Mesendoderm (in vitro differentiated cells): ENCODE results near the gene PARD3.

Experiments
- DNase-seq: peaks from one replicate; pipeline ENCODE4 v3.0.0; 2013
- H2AK5ac ChIP-seq: 2 replicates; pipeline ENCODE4 v1.6.1; 2013; ENCODE audit warnings: low read length, inconsistent platforms
- H2BK120ac ChIP-seq: 2 replicates; pipeline ENCODE4 v1.6.1; 2013; ENCODE audit warnings: low read depth, mild to moderate bottlenecking, low read length, moderate library complexity, mixed read lengths
- H2BK15ac ChIP-seq: replicated peaks from 2 replicates; pipeline ENCODE4 v1.6.1; 2013; ENCODE audit warnings: low read depth, mild to moderate bottlenecking, moderate library complexity
- H2BK5ac ChIP-seq: 2 replicates; pipeline ENCODE4 v1.6.1; 2013; ENCODE audit warnings: low read length, inconsistent platforms
- H3K18ac ChIP-seq: 2 replicates; pipeline ENCODE4 v1.6.1; 2013; ENCODE audit warnings: mild to moderate bottlenecking, low read length, mixed read lengths
- H3K23ac ChIP-seq: one replicate; pipeline ENCODE4 v1.6.1; 2013; ENCODE audit warnings: low read length
- H3K27ac ChIP-seq: 2 replicates; pipeline ENCODE4 v1.5.1; 2013; ENCODE audit warnings: low read depth, mild to moderate bottlenecking, inconsistent platforms, low read length, moderate library complexity
- H3K27me3 ChIP-seq: 2 replicates; pipeline ENCODE4 v1.6.1; 2013; ENCODE audit warnings: low read length, control low read depth, mild to moderate bottlenecking, inconsistent platforms; ENCODE audit not compliant: insufficient read depth, poor library complexity
- H3K36me3 ChIP-seq: 2 replicates; pipeline ENCODE4 v1.6.1; 2013; ENCODE audit warnings: low read length, inconsistent platforms; ENCODE audit not compliant: control insufficient read depth, insufficient read depth
- H3K4ac ChIP-seq: one replicate; pipeline ENCODE4 v1.6.1; 2013; ENCODE audit warnings: low read depth, mild to moderate bottlenecking, low read length, moderate library complexity
- H3K4me1 ChIP-seq: 2 replicates; pipeline ENCODE4 v1.6.1; 2013; ENCODE audit warnings: low read depth, low read length, inconsistent platforms; ENCODE audit not compliant: control insufficient read depth
- H3K4me2 ChIP-seq: 2 replicates; pipeline ENCODE4 v1.6.1; 2013; ENCODE audit warnings: low read length
- H3K4me3 ChIP-seq: 2 replicates; pipeline ENCODE4 v1.5.1; 2013; ENCODE audit warnings: mild to moderate bottlenecking, low read length
- H3K56ac ChIP-seq: one replicate; pipeline ENCODE4 v1.6.1; 2013; ENCODE audit warnings: low read length
- H3K79me1 ChIP-seq: 2 replicates; pipeline ENCODE4 v1.6.1; 2013; ENCODE audit warnings: low read length, inconsistent platforms
- H3K79me2 ChIP-seq: 2 replicates; pipeline ENCODE4 v1.6.1; 2013; ENCODE audit warnings: mild to moderate bottlenecking, low read length; ENCODE audit not compliant: control insufficient read depth, insufficient read depth
- H3K9ac ChIP-seq: 2 replicates; pipeline ENCODE4 v1.6.1; 2013; ENCODE audit warnings: low read length, inconsistent platforms
- H4K5ac ChIP-seq: one replicate; pipeline ENCODE4 v1.6.1; 2013; ENCODE audit warnings: low read length
- H4K8ac ChIP-seq: one replicate; pipeline ENCODE4 v1.6.1; 2013; ENCODE audit warnings: low read depth, mild to moderate bottlenecking, control low read depth, low read length, moderate library complexity
- WGBS: extraction: QIAGEN DNeasy Blood & Tissue Kit; methylation state at CpG from one replicate; pipeline ENCODE4 v1.1.7; 2013; ENCODE audit warnings: low lambda C conversion rate, missing lambda C conversion rate; ENCODE audit not compliant: insufficient coverage; ENCODE audit errors: extremely low coverage; 5-methylcytosine and 5-hydroxymethylcytosine counted together

PARD3 gene

DNA sequence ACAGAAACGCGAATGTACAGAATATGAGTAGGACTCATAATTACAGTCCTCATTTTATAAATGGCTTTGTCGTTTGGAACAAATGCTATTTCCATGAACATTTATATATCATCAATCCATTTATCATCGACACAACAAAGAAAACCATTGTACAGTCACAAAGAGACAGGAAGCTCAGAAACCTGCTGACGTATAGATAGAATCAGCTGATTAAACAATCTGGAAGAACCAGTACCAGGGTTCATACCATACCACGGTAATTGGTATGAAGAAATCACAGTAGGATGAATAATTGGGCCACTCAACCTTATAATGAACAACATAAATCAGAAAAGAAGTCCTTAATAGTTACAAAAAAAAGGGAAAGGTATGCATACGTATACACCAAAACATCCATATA lies 295.0 kb downstream of the PARD3 start:
- WGBS = no CpG with 5 or more reads among the region's 7 CpGs
- Histone ChIP-seq H2BK120ac (no peak overlapping the region), H2BK5ac (no peak overlapping the region), H3K4me3 (no peak overlapping the region), H3K23ac (no peak overlapping the region), H3K18ac (no peak overlapping the region), H3K79me2 (peaks cover 10% of the 10 kb centered on the region), H3K36me3 (no peaks in the 10 kb centered on the region), H4K8ac (no peak overlapping the region), H3K79me1 (peaks cover 6% of the 10 kb centered on the region), H2AK5ac (no peak overlapping the region), H3K56ac (no peak overlapping the region), H3K9ac (no peak overlapping the region), H3K27me3 (no peaks in the 10 kb centered on the region), H2BK15ac (no peak overlapping the region), H3K4me1 (no peaks in the 10 kb centered on the region), H3K27ac (no peak overlapping the region), H3K4ac (no peak overlapping the region), H4K5ac (no peak overlapping the region), H3K4me2 (no peak overlapping the region)
- no peak for DNase-seq

DNA sequence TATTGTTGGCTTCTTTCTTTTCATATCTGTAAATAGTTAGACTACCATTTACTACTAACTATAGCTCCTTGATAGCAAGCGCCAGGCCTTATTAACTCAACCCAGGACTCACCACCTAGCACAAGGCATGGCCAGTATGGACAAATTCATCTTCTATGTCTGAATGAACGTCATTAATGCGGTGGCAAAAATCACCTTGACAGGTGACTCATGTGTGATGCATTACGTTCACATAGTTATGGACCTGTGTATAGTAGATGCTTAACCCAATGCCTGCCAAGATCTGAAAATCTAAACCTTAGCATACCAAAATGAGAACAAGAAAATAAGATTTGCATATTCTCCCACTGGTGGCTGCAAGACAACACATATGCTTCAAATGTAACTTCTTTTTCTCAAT lies 300.8 kb downstream of the PARD3 start:
- no peak overlapping the region for H3K23ac ChIP-seq
- no peak overlapping the region for H2AK5ac ChIP-seq
- H3K4me1 ChIP-seq = no peaks in the 10 kb centered on the region
- DNase-seq = no peak
- no peak overlapping the region for H3K4ac ChIP-seq
- no peak overlapping the region for H3K4me2 ChIP-seq
- H3K18ac ChIP-seq = no peak overlapping the region
- H4K5ac ChIP-seq = no peak overlapping the region
- H3K27ac ChIP-seq = no peak overlapping the region
- H3K79me1 ChIP-seq = peaks cover 3% of the 10 kb centered on the region
- H3K79me2 ChIP-seq = peaks cover 2% of the 10 kb centered on the region
- no peaks in the 10 kb centered on the region for H3K36me3 ChIP-seq
- H3K4me3 ChIP-seq = no peak overlapping the region
- no peak overlapping the region for H3K56ac ChIP-seq
- H3K9ac ChIP-seq = no peak overlapping the region
- H2BK5ac ChIP-seq = no peak overlapping the region
- no peak overlapping the region for H4K8ac ChIP-seq
- WGBS = no CpG with 5 or more reads among the region's 4 CpGs
- H2BK120ac ChIP-seq = no peak overlapping the region
- no peaks in the 10 kb centered on the region for H3K27me3 ChIP-seq
- H2BK15ac ChIP-seq = no peak overlapping the region

DNA sequence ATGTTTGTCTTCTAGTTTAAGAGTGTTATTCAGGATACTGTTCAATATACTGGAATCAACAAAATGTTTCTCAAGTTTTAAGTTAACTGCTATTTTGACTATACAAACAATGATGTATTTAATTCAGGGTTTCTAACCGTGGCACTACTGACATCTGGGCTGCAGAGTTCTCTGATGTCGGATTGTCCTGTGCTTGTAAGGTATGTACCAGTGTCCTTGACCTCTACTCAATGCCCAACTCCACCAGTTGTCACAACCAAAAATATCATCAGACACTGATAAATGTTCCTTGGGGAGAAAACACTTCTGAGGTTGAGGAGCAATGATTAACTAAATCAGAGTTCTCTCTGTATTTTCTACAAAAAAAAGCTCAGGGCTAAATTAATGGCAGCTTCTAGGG lies 301.5 kb downstream of the PARD3 start:
- H3K4me2 ChIP-seq = no peak overlapping the region
- H3K27ac ChIP-seq = no peak overlapping the region
- H2BK5ac ChIP-seq = no peak overlapping the region
- no peak overlapping the region for H3K4ac ChIP-seq
- no peaks in the 10 kb centered on the region for H3K36me3 ChIP-seq
- H3K4me1 ChIP-seq = peaks cover under 1% of the 10 kb centered on the region
- H2BK120ac ChIP-seq = no peak overlapping the region
- H3K56ac ChIP-seq = no peak overlapping the region
- no peak overlapping the region for H3K23ac ChIP-seq
- H2BK15ac ChIP-seq = no peak overlapping the region
- DNase-seq = no peak
- no peak overlapping the region for H2AK5ac ChIP-seq
- H3K79me1 ChIP-seq = peaks cover 5% of the 10 kb centered on the region
- H3K79me2 ChIP-seq = peaks cover 2% of the 10 kb centered on the region
- H3K27me3 ChIP-seq = no peaks in the 10 kb centered on the region
- H3K18ac ChIP-seq = no peak overlapping the region
- H4K8ac ChIP-seq = no peak overlapping the region
- H3K4me3 ChIP-seq = no peak overlapping the region
- WGBS = no CpG with 5 or more reads among the region's 2 CpGs
- no peak overlapping the region for H4K5ac ChIP-seq
- no peak overlapping the region for H3K9ac ChIP-seq

DNA sequence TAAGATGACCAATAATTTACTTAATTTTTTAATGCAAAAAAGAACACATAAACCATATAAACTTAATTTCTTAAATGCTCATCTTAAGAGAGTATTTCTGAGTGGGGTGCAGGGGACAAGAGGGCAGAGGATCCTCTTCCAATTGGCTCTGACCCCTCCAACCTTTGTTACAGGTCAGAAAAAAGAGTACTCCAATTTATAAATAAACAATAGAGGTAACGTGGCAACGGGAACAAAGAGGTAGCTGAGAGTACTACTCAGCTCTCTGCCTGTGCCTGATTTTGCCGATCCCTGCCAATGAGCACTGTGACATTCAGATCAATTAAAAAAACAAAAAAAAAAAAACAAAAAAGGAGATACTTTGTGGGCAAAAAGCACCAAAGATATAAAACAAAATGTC lies 307.9 kb downstream of the PARD3 start:
- H3K4ac ChIP-seq = no peak overlapping the region
- no peak overlapping the region for H3K9ac ChIP-seq
- no peak overlapping the region for H2BK15ac ChIP-seq
- H3K23ac ChIP-seq = no peak overlapping the region
- H3K56ac ChIP-seq = no peak overlapping the region
- H3K18ac ChIP-seq = peak overlapping the region; percentile 87
- H3K36me3 ChIP-seq = no peaks in the 10 kb centered on the region
- no peak overlapping the region for H3K4me3 ChIP-seq
- no peaks in the 10 kb centered on the region for H3K79me2 ChIP-seq
- no peak overlapping the region for H2AK5ac ChIP-seq
- H3K4me2 ChIP-seq = no peak overlapping the region
- H4K5ac ChIP-seq = peak overlapping the region; percentile 65
- DNase-seq = peak; percentile 64
- no peak overlapping the region for H4K8ac ChIP-seq
- no peaks in the 10 kb centered on the region for H3K27me3 ChIP-seq
- H3K4me1 ChIP-seq = peaks cover 11% of the 10 kb centered on the region
- H3K27ac ChIP-seq = no peak overlapping the region
- no CpG with 5 or more reads among the region's 3 CpGs for WGBS
- H3K79me1 ChIP-seq = peaks cover 6% of the 10 kb centered on the region
- peak overlapping the region; percentile 48 for H2BK5ac ChIP-seq
- no peak overlapping the region for H2BK120ac ChIP-seq

DNA sequence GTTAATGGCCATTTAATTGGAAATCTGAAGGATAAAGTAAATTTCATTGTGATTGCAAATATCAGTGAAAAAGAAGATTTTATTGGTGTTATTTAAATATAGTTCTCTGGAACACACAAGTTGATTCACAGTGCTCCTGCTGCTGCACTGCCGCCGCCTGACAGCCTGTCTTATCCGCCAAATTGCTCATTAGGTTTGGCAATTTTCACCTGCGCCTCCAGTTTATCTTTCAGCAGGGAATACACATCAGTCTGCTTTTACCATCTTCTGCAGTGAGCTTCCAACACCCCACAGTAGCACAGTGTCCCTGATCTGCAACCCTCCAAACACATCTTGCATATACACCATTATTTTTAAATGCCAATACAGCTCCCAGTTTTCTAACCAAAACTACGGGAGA lies 308.3 kb downstream of the PARD3 start:
- Histone ChIP-seq H3K18ac (no peak overlapping the region), H3K9ac (no peak overlapping the region), H3K36me3 (no peaks in the 10 kb centered on the region), H4K5ac (no peak overlapping the region), H3K23ac (no peak overlapping the region), H3K4ac (no peak overlapping the region), H2BK5ac (no peak overlapping the region), H3K27ac (no peak overlapping the region), H3K4me3 (no peak overlapping the region), H3K56ac (no peak overlapping the region), H3K4me2 (no peak overlapping the region), H4K8ac (no peak overlapping the region), H3K79me1 (peaks cover 6% of the 10 kb centered on the region), H3K27me3 (no peaks in the 10 kb centered on the region), H3K4me1 (peaks cover 11% of the 10 kb centered on the region), H2BK120ac (no peak overlapping the region), H2AK5ac (no peak overlapping the region), H3K79me2 (no peaks in the 10 kb centered on the region), H2BK15ac (no peak overlapping the region)
- peak; percentile 84 for DNase-seq
- no CpG with 5 or more reads among the region's 5 CpGs for WGBS

DNA sequence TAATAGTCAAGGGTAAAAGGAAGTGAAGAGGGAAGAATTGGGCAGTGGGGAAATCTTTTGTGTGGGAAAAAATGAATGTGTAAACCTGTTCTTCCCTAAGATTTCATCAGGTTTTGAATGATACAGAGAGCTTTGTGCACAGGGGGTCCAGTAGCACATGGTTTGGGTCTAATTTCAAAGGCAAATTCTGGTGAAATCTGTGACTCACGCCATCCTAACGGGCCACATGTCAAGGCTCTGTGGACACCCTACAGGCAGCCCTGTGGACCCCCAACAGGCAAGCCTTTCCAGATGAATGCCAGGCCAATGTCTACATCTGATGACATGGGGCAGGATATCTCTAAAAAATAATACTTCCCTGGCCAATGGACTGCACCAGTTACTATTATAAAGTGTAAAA lies 309.8 kb downstream of the PARD3 start:
- H3K4ac ChIP-seq = no peak overlapping the region
- H3K79me2 ChIP-seq = no peaks in the 10 kb centered on the region
- H3K36me3 ChIP-seq = no peaks in the 10 kb centered on the region
- no peak overlapping the region for H3K4me2 ChIP-seq
- no peak overlapping the region for H3K4me3 ChIP-seq
- H2BK15ac ChIP-seq = no peak overlapping the region
- WGBS = no CpG with 5 or more reads among the region's 2 CpGs
- H4K5ac ChIP-seq = no peak overlapping the region
- H3K56ac ChIP-seq = peak overlapping the region; percentile 59
- H3K23ac ChIP-seq = no peak overlapping the region
- peaks cover 6% of the 10 kb centered on the region for H3K79me1 ChIP-seq
- peak overlapping the region; percentile 55 for H3K27ac ChIP-seq
- H2BK120ac ChIP-seq = peak overlapping the region; percentile 98
- DNase-seq = peak; percentile 46
- H3K27me3 ChIP-seq = no peaks in the 10 kb centered on the region
- peak overlapping the region; percentile 64 for H3K18ac ChIP-seq
- peak overlapping the region; percentile 63 for H2BK5ac ChIP-seq
- H4K8ac ChIP-seq = peak overlapping the region; percentile 97
- no peak overlapping the region for H2AK5ac ChIP-seq
- no peak overlapping the region for H3K9ac ChIP-seq
- peaks cover 11% of the 10 kb centered on the region for H3K4me1 ChIP-seq
